ENCODE measurements around the gene RALY. TPM values are rescaled to one million over a fixed set of nuclear protein-coding genes. Genes with fewer than 3 reads are reported as not detected.

The RALY gene
- total RNA-seq, 1 experiment from 2014 or later: 219 TPM

- H3K36me3 ChIP-seq (ENCODE audit: low read depth): no peaks in the 10 kb centered on the region
- intact Hi-C loops (cut with micrococcal nuclease; ENCODE audit: unreplicated experiment): loop anchor here (2.0 to 5.0 kb wide), 4 partner anchors 72 to 1222 kb away; partner anchors contain the start of gene CDK5RAP1
- no peaks in the 10 kb centered on the region for H3K9me3 ChIP-seq (ENCODE audit: insufficient read depth, low read depth)
- H3K27me3 ChIP-seq (ENCODE audit: insufficient read depth, low read depth): no peaks in the 10 kb centered on the region
- no peak overlapping the region for H2AFZ ChIP-seq
- H3F3A ChIP-seq (ENCODE audit: insufficient read depth, low read depth): peaks cover 15% of the 10 kb centered on the region
- DNase-seq: peak in 1 of 2 experiments; percentile 42
- BruUV-seq (replicated peaks): no TSS peak
- CTCF ChIA-PET: no interaction called here
- POLR2A ChIA-PET (ENCODE audit: unreplicated experiment): interaction anchor here (0.7 kb wide), 2 partner anchors 8 to 310 kb away, joined by 3 to 20 read pairs; no protein-coding TSS in a partner anchor
- H3K79me2 ChIP-seq (ENCODE audit: low read depth): no peaks in the 10 kb centered on the region
- no peak overlapping the region for H3K27ac ChIP-seq
- H3K9me2 ChIP-seq (ENCODE audit: insufficient read depth): no peaks in the 10 kb centered on the region
- no peak overlapping the region for H3K4me3 ChIP-seq
- peaks cover 4% of the 10 kb centered on the region for H3K4me1 ChIP-seq (replicated peaks; ENCODE audit: insufficient read depth)
- no peak for TF ChIP-seq EZH2 (IDR thresholded peaks at IDR 0.05; ENCODE audit: low read depth)
- TF ChIP-seq, protein P1, sequence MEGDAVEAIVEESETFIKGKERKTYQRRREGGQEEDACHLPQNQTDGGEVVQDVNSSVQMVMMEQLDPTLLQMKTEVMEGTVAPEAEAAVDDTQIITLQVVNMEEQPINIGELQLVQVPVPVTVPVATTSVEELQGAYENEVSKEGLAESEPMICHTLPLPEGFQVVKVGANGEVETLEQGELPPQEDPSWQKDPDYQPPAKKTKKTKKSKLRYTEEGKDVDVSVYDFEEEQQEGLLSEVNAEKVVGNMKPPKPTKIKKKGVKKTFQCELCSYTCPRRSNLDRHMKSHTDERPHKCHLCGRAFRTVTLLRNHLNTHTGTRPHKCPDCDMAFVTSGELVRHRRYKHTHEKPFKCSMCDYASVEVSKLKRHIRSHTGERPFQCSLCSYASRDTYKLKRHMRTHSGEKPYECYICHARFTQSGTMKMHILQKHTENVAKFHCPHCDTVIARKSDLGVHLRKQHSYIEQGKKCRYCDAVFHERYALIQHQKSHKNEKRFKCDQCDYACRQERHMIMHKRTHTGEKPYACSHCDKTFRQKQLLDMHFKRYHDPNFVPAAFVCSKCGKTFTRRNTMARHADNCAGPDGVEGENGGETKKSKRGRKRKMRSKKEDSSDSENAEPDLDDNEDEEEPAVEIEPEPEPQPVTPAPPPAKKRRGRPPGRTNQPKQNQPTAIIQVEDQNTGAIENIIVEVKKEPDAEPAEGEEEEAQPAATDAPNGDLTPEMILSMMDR (conservative IDR thresholded peaks at IDR 0.05): no peak
- no peak overlapping the region for H3K4me2 ChIP-seq
- no peaks in the 10 kb centered on the region for H4K20me1 ChIP-seq (ENCODE audit: insufficient read depth)
These were observed 130.9 kb downstream of the RALY start for GRCh38 chr20:34124469-34125249.

- Histone ChIP-seq H3K27me3 (ENCODE audit: insufficient read depth, low read depth) (no peaks in the 10 kb centered on the region), H3K36me3 (ENCODE audit: low read depth) (no peaks in the 10 kb centered on the region), H3K9me2 (ENCODE audit: insufficient read depth) (no peaks in the 10 kb centered on the region), H4K20me1 (ENCODE audit: insufficient read depth) (no peaks in the 10 kb centered on the region), H3F3A (ENCODE audit: insufficient read depth, low read depth) (peaks cover 9% of the 10 kb centered on the region), H3K4me2 (no peak overlapping the region), H3K4me1 (replicated peaks; ENCODE audit: insufficient read depth) (peaks cover 4% of the 10 kb centered on the region), H3K9me3 (ENCODE audit: insufficient read depth, low read depth) (no peaks in the 10 kb centered on the region), H3K79me2 (ENCODE audit: low read depth) (no peaks in the 10 kb centered on the region), H2AFZ (no peak overlapping the region), H3K27ac (no peak overlapping the region), H3K4me3 (no peak overlapping the region)
- POLR2A ChIA-PET (ENCODE audit: unreplicated experiment): no interaction called here
- intact Hi-C loops (cut with micrococcal nuclease; ENCODE audit: unreplicated experiment): loop anchor here (5.0 kb wide), 3 partner anchors 670 to 1225 kb away; partner anchors contain the start of gene CDK5RAP1
- DNase-seq: no peak
- CTCF ChIA-PET: interaction anchor here (0.7 kb wide), 1 partner anchor 727 kb away, joined by 10 read pairs; the partner anchor contains the start of gene CDK5RAP1
- no TSS peak for BruUV-seq (replicated peaks)
- no peak for TF ChIP-seq EZH2 (IDR thresholded peaks at IDR 0.05; ENCODE audit: low read depth)
- TF ChIP-seq, protein P1 (conservative IDR thresholded peaks at IDR 0.05): no peak
These were observed 134.1 kb downstream of the RALY start for GRCh38 chr20:34127792-34128191.

DNA sequence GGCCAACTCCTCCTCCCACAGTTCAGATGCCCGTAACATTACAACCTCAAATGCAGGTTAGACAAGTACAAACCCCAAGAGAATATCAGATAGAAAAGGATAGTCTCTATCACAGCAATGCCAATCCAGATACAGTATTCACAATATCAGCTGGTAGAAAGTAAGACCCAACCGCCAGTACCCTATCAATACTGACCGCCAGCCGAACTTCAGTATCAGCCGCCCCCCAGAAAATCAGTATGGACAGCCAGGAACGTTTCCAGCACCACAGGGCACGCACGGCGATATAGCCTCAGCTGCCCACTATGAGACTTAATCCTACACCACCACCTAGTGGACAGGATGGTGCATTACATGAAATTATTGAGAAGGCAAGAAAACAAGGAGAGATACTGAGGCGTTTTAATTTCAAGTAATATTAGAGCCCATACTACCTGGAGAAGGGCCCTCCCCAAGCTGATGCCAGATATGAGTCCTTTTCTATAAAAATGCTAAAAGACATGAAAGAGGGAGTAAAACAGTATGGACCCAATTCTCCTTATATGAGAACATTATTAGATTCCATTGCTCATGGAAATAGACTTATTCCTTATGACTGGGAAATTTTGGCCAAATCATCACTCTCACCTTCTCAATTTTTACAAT lies 135.9 kb downstream of the RALY start:
- no peaks in the 10 kb centered on the region for H3K79me2 ChIP-seq (ENCODE audit: low read depth)
- peak; percentile 55 to 60 for DNase-seq
- H2AFZ ChIP-seq: no peak overlapping the region
- no peaks in the 10 kb centered on the region for H3K36me3 ChIP-seq (ENCODE audit: low read depth)
- H4K20me1 ChIP-seq (ENCODE audit: insufficient read depth): no peaks in the 10 kb centered on the region
- CTCF ChIA-PET: interaction anchor here (0.6 kb wide), 4 partner anchors 295 to 1813 kb away, joined by 3 to 16 read pairs (median 7); no protein-coding TSS in a partner anchor
- peaks cover 4% of the 10 kb centered on the region for H3K4me1 ChIP-seq (replicated peaks; ENCODE audit: insufficient read depth)
- peak overlapping the region; percentile 75 for H3K4me2 ChIP-seq
- peaks cover 7% of the 10 kb centered on the region for H3F3A ChIP-seq (ENCODE audit: insufficient read depth, low read depth)
- no peaks in the 10 kb centered on the region for H3K27me3 ChIP-seq (ENCODE audit: insufficient read depth, low read depth)
- no peaks in the 10 kb centered on the region for H3K9me2 ChIP-seq (ENCODE audit: insufficient read depth)
- BruUV-seq (replicated peaks): no TSS peak
- intact Hi-C loops (cut with micrococcal nuclease; ENCODE audit: unreplicated experiment): loop anchor here (1.0 to 5.0 kb wide), 4 partner anchors 672 to 1227 kb away; partner anchors contain the start of gene CDK5RAP1
- H3K4me3 ChIP-seq: no peak overlapping the region
- H3K27ac ChIP-seq: no peak overlapping the region
- TF ChIP-seq, protein P1 (conservative IDR thresholded peaks at IDR 0.05): peak; percentile 91
- TF ChIP-seq EZH2 (IDR thresholded peaks at IDR 0.05; ENCODE audit: low read depth): no peak
- H3K9me3 ChIP-seq (ENCODE audit: insufficient read depth, low read depth): no peaks in the 10 kb centered on the region
- POLR2A ChIA-PET (ENCODE audit: unreplicated experiment): no interaction called here
